GM12865 (cell line): Measurements from ENCODE around the gene TMEM208.

Source experiments
- DNase-seq: peaks from one replicate; pipeline ENCODE4 v3.0.0; 2010; ENCODE audit warnings: low read depth
- H3K4me3 ChIP-seq: 2 replicates; pipeline ENCODE4 v1.5.1; 2011; ENCODE audit warnings: mild to moderate bottlenecking, low read depth, low read length, control low read depth
- TF ChIP-seq, protein P1 (sequence below): IDR thresholded peaks from 2 replicates; pipeline ENCODE4 v1.5.1; 2011; ENCODE audit warnings: low read length, control low read depth, low read depth, inconsistent platforms; ENCODE audit not compliant: insufficient read depth; ENCODE audit errors: missing control alignments

The TMEM208 gene

DNA sequence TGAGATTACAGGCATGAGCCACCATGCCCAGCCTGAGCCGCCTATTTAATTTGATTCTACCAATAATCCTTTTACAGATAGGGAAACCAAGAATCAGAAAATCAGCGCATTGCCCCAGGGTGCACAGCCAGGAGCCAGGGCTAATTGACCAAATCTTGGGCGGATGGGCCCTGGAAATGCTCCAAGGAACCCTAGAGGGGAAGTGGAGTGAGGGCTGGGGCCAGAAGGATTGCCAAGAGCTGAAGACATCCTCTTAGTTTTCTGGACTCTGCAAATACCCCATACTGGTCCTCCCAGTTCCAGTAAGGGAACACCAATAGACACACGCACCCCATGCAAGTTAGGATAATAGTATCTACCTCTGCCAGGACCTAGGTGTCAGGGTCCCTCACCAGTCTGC is 16.6 kb downstream of the TMEM208 start:
- no peak for DNase-seq
- TF ChIP-seq, protein P1, sequence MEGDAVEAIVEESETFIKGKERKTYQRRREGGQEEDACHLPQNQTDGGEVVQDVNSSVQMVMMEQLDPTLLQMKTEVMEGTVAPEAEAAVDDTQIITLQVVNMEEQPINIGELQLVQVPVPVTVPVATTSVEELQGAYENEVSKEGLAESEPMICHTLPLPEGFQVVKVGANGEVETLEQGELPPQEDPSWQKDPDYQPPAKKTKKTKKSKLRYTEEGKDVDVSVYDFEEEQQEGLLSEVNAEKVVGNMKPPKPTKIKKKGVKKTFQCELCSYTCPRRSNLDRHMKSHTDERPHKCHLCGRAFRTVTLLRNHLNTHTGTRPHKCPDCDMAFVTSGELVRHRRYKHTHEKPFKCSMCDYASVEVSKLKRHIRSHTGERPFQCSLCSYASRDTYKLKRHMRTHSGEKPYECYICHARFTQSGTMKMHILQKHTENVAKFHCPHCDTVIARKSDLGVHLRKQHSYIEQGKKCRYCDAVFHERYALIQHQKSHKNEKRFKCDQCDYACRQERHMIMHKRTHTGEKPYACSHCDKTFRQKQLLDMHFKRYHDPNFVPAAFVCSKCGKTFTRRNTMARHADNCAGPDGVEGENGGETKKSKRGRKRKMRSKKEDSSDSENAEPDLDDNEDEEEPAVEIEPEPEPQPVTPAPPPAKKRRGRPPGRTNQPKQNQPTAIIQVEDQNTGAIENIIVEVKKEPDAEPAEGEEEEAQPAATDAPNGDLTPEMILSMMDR, result no peak
- peak overlapping the region; percentile 41; the same call in 1 of the 2 replicates for H3K4me3 ChIP-seq

DNA sequence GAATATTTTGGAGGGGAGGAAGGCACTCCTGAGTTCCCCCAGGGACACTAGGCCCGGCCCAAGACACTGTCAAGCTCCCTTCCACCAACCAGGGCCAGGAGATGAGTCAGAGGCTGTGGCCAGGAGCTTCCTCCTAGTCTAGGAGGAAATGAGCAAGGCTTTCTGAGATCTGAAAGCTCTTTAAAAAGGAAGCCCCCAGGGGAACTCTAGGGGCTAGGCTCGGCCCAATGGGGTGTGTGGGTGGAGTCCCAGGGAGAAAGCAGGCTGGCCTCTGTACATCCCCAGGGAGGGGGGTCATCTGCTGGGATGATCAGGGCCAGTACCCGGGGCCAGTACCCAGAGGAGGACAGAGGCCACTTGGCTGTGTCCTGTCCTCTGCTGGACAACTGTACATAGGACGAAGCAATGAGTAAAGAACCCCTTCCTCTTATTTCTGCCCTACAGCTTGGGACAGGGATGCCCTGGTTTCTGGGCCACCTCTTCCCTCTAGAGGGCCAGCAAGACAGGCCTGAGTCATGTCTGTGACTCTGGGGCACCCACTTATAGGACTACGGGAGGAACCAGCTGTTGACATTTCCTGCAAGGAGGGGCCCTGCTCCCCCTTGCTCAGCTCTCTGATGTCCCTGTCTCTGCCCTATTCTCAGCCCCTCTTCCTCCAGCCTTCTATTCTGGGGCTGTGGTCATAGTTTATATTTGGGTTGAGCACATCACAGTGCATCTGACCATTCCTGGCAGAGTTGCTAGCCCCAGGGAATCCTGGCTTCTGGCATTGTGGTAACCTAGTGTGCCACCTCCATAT is 17.7 kb downstream of the TMEM208 start:
- TF ChIP-seq, protein P1, result no peak
- peak; percentile 93 for DNase-seq
- peak overlapping the region; percentile 86 for H3K4me3 ChIP-seq

DNA sequence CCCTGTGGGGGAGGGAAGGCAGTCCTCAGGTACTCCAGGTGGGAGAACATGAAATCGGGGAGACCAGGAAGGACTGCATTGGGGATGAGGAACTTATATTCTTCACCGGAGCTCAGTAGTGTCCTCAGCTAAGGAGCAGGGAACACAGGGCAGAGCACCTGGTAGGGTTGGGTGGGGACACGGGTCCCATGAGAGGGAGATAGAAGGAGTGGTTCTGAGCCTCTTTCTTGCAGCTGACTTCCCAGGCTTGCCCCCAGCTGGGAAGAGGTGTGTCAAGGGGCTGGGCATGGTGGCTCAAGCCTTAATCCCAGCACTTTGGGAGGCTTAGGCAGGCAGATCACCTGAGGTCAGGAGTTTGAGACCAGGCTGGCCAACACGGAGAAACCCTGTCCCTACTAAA is 18.3 kb downstream of the TMEM208 start:
- TF ChIP-seq, protein P1, result no peak
- peak overlapping the region; percentile 86 for H3K4me3 ChIP-seq
- no peak for DNase-seq

DNA sequence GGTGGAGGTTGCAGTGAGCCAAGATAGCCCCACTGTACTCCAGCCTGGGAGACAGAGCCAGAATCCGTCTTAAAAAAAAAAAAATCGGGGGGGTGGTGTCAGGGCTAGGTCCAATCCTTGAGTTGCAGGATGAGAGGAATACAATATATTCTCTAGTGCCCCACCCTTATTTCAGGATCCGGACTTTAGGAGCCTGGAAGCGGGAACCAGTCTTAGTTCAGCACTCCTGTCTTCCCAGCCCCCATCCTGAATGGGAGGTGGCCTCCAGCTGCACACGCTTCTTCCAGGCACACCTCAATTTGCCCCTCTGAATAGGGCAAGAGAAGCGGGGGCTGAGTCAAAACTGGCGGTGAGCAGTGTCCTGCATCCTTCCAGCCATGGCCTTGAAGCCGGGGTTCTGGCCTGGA is 18.7 kb downstream of the TMEM208 start:
- TF ChIP-seq, protein P1, result no peak
- H3K4me3 ChIP-seq, result peak overlapping the region; percentile 86
- no peak for DNase-seq

DNA sequence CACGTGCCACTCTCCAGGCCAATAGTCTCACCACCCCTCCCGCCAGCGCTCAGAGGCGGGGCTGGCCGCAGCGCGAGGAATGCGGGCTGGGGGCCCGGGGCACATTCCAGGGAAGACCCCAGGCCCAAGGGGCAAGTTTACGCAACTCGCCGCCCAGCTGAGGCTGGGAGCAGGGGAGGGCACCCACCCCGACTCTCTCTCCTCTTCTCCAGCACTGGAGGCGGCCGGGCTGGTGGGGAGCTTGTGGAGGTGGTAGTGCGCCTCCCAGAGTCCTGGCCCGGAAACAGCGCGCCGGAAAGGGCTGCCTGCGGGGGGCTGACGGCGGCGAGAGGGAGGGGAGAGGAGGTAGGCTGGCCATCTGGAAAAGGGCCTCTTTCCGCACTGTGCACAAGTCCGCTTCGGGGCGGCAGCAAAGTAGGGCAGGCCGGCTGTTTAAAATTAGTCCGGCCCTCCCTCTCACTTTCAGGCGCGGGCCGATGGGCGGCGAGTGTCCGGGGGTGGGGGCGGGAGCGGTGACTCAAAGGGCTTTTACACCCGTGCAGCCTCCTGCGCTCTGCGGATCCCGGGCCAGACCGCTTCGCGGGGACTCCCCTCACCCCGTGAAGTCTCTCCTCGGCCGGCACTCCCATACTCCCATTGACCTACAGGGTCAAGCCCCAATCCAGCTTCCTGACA is 19.3 kb downstream of the TMEM208 start:
- H3K4me3 ChIP-seq, result peak overlapping the region; percentile 86
- peak; percentile 87 for DNase-seq

DNA sequence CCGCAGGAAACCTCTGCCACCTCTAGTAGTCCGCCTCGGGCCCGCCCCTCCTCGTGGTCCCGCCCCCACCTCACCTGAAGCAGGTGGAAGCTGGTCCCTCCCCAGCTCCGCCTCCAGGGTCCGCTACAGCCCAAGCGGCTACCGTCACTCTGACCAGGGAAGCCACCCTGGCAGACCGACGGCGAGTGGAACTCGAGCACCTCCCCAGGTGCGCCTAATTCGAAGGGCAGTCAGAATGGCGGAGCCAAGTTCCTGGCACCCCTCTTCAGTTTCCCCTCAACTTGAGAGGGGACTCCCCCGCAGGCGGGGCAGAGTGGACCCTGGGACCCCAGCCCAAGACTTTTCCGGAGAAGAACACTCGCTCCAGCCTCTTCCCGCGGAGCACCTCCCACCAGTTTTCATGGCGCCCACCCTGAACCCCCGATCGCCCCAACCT is 19.8 kb downstream of the TMEM208 start:
- H3K4me3 ChIP-seq, result peak overlapping the region; percentile 86
- TF ChIP-seq, protein P1, result peak; percentile 5
- no peak for DNase-seq

More for the DNA sequence above, 19.3 kb downstream of the TMEM208 start:
- TF ChIP-seq, protein P1, result peak; percentile 40
